Measurements from ENCODE around the gene MEAK7.

DNA sequence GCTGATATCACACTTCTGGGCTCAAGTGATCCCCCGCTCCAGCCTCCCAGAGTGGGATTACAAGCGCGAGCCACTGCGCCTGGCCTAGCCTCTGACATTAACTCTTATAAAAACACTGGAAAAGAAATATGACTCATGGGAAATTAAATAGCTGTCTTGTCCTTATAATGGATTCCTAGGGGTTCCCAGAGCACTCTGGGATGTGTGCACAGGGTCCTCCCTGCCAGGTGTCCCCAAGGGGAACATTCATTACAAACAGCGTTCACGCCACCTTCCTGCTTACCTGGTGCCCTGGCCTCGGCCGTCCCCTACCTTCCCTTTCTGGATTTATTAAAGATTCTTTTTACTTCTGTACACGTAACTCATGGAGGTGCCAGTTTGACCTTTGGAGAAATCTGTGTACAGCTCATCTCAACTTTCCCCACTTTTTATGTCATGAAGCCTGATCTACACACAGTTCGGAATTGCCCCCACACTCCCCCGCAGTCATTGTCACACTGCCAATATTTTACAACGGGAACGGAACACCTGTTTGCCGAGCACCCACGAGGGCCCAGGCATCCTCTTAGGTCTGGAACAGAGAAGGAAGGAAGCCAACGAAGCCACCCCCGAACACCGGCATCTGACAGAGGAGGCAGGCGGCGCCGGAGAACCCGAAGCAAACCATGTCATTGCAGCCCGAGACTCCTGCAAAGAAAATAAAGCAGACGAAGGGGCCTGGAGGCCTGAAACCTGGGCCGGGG is 39.7 kb upstream of the MEAK7 start:
- TF ChIP-seq, protein P1, sequence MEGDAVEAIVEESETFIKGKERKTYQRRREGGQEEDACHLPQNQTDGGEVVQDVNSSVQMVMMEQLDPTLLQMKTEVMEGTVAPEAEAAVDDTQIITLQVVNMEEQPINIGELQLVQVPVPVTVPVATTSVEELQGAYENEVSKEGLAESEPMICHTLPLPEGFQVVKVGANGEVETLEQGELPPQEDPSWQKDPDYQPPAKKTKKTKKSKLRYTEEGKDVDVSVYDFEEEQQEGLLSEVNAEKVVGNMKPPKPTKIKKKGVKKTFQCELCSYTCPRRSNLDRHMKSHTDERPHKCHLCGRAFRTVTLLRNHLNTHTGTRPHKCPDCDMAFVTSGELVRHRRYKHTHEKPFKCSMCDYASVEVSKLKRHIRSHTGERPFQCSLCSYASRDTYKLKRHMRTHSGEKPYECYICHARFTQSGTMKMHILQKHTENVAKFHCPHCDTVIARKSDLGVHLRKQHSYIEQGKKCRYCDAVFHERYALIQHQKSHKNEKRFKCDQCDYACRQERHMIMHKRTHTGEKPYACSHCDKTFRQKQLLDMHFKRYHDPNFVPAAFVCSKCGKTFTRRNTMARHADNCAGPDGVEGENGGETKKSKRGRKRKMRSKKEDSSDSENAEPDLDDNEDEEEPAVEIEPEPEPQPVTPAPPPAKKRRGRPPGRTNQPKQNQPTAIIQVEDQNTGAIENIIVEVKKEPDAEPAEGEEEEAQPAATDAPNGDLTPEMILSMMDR (IDR thresholded peaks at IDR 0.05): no peak
- TF ChIP-seq EZH2 (IDR thresholded peaks at IDR 0.05): no peak

Measured in neural progenitor cell (in vitro differentiated cells).